ENCODE data around the gene CRYBG3.

DNA sequence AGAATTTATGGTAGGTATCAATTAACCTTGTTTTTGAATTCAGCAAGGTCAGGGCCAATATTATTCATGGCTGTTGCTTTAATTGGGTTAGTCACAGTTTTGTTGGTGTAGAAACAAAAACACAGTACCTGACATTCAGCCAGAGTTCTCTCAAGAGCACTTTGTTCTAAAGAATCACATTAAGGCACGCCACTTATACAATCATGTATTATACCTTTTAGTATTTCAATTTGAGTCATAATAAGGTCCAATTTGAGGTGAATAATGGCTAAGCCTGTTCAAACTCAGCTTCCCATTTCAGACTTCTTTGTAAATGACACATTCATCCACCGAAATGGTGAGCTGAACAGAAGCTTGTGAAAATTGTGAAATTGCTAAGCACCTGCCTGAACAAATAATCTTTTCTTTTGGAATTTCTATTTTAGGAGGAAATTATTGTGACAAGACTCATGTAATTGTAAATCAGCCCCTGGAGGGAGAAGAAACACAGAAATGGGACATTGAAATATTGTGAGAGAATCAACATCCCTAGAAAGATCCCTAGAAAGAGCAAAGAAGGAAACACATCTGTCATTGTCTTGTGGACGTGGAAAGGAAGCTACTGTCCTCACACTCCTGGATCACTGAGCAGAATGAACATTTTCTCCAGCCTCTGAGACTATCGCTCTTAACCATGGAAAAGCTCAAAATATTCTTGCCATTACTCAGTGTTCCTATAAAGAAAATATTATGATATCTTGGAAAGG, 121.2 kb downstream of the CRYBG3 start:
- TF ChIP-seq POLR2AphosphoS5 (IDR thresholded peaks at IDR 0.05): no peak
- TF ChIP-seq, protein P1, sequence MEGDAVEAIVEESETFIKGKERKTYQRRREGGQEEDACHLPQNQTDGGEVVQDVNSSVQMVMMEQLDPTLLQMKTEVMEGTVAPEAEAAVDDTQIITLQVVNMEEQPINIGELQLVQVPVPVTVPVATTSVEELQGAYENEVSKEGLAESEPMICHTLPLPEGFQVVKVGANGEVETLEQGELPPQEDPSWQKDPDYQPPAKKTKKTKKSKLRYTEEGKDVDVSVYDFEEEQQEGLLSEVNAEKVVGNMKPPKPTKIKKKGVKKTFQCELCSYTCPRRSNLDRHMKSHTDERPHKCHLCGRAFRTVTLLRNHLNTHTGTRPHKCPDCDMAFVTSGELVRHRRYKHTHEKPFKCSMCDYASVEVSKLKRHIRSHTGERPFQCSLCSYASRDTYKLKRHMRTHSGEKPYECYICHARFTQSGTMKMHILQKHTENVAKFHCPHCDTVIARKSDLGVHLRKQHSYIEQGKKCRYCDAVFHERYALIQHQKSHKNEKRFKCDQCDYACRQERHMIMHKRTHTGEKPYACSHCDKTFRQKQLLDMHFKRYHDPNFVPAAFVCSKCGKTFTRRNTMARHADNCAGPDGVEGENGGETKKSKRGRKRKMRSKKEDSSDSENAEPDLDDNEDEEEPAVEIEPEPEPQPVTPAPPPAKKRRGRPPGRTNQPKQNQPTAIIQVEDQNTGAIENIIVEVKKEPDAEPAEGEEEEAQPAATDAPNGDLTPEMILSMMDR (IDR thresholded peaks at IDR 0.05): no peak

Measured in upper lobe of left lung (tissue), 4 donors.